Kidney capillary endothelial cell (primary cell): Measurements from ENCODE around the gene SH2B3.

Experiments
- DNase-seq: peaks from one replicate; pipeline ENCODE4 v3.0.0-alpha.2; 2018; ENCODE audit warnings: low spot score

Gene SH2B3

GRCh38 chr12:111428081-111428727, 22.5 kb downstream of the SH2B3 start:
- no peak for DNase-seq

- no peak for DNase-seq
Observed at GRCh38 chr12:111428728-111429175, 23.0 kb downstream of the SH2B3 start.

GRCh38 chr12:111429828-111430432, 24.2 kb downstream of the SH2B3 start:
- DNase-seq = no peak

- no peak for DNase-seq
Observed at GRCh38 chr12:111430433-111431353, 25.0 kb downstream of the SH2B3 start.

GRCh38 chr12:111431772-111432171, 26.0 kb downstream of the SH2B3 start:
- DNase-seq = no peak

GRCh38 chr12:111434049-111434448, 28.3 kb downstream of the SH2B3 start:
- DNase-seq = no peak

GRCh38 chr12:111434680-111435338, 29.1 kb downstream of the SH2B3 start:
- no peak for DNase-seq

- no peak for DNase-seq
Observed at GRCh38 chr12:111435661-111436201, 30.0 kb downstream of the SH2B3 start.

GRCh38 chr12:111436266-111436665, 30.5 kb downstream of the SH2B3 start:
- no peak for DNase-seq

GRCh38 chr12:111436811-111437210, 31.1 kb downstream of the SH2B3 start:
- DNase-seq = no peak

- DNase-seq = peak; percentile 88
Observed at GRCh38 chr12:111437816-111438454, 32.2 kb downstream of the SH2B3 start.

GRCh38 chr12:111438481-111438880, 32.8 kb downstream of the SH2B3 start:
- no peak for DNase-seq

GRCh38 chr12:111439657-111440151, 34.0 kb downstream of the SH2B3 start:
- DNase-seq = no peak

- no peak for DNase-seq
Observed at GRCh38 chr12:111440152-111440551, 34.4 kb downstream of the SH2B3 start.

- no peak for DNase-seq
Observed at GRCh38 chr12:111440631-111441030, 34.9 kb downstream of the SH2B3 start.

GRCh38 chr12:111441107-111441928, 35.6 kb downstream of the SH2B3 start:
- DNase-seq = no peak

GRCh38 chr12:111442301-111443045, 36.8 kb downstream of the SH2B3 start:
- DNase-seq = no peak

- no peak for DNase-seq
Observed at GRCh38 chr12:111443086-111443485, 37.4 kb downstream of the SH2B3 start.

GRCh38 chr12:111443586-111443985, 37.9 kb downstream of the SH2B3 start:
- peak; percentile 69 for DNase-seq
